Ishikawa (cell line): ENCODE results near the gene PRDM11.

Source experiments
- CEBPB ChIP-seq: IDR thresholded peaks from 2 replicates; pipeline ENCODE4 v1.6.1; 2012
- CREB1 ChIP-seq: IDR thresholded peaks from 2 replicates; pipeline ENCODE4 v1.6.1; 2012; ENCODE audit warnings: low read depth
- EGR1 ChIP-seq: IDR thresholded peaks from 2 replicates; pipeline ENCODE4 v1.6.1; 2012
- EP300 ChIP-seq: IDR thresholded peaks from 2 replicates; pipeline ENCODE4 v1.6.1; 2012; ENCODE audit warnings: borderline replicate concordance
- FOXM1 ChIP-seq: IDR thresholded peaks from 2 replicates; pipeline ENCODE4 v1.6.1; 2012; ENCODE audit warnings: low read depth, borderline replicate concordance
- NFIC ChIP-seq: IDR thresholded peaks from 2 replicates; pipeline ENCODE4 v1.6.1; 2012
- RAD21 ChIP-seq: IDR thresholded peaks from 2 replicates; pipeline ENCODE4 v1.6.1; 2012; ENCODE audit warnings: low read depth
- TAF1 ChIP-seq: IDR thresholded peaks from 2 replicates; pipeline ENCODE4 v1.6.1; 2012; ENCODE audit warnings: low read depth, mild to moderate bottlenecking
- TCF12 ChIP-seq: IDR thresholded peaks from 2 replicates; pipeline ENCODE4 v1.6.1; 2012; ENCODE audit warnings: low read depth
- TEAD4 ChIP-seq: IDR thresholded peaks from 2 replicates; pipeline ENCODE4 v1.6.1; 2012
- YY1 ChIP-seq: IDR thresholded peaks from 2 replicates; pipeline ENCODE4 v1.6.1; 2012; ENCODE audit warnings: low read depth
- ZBTB7A ChIP-seq: IDR thresholded peaks from 2 replicates; pipeline ENCODE4 v1.6.1; 2012; ENCODE audit warnings: low read depth
- TF ChIP-seq, protein P1 (sequence below): IDR thresholded peaks from 2 replicates; pipeline ENCODE4 v1.6.1; 2012; ENCODE audit warnings: low read depth, mild to moderate bottlenecking
- TF ChIP-seq, protein P2 (sequence below): IDR thresholded peaks from 2 replicates; pipeline ENCODE4 v1.6.1; 2012
- TF ChIP-seq, protein P3 (sequence below): IDR thresholded peaks from 2 replicates; pipeline ENCODE4 v1.6.1; 2012

Gene PRDM11

DNA sequence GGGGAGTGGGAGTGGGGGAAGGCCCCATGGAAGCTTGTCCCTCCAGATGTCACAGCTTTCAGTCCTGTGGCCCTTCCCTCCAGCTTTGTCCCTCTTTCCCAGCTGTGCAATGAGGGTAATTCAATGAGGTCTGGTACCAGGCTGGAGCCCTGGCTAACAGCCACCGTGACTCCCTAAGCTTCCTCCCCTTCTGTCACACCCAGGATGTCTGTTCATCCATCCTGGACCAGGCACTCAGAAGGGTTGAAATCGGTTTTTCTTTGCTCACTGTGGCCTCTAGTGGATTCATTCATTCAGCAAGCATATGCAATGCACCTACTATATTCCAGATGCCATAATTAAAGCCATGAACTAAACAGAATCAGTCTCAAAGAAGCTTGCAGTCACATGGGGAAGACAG is 101.0 kb downstream of the PRDM11 start:
- TF ChIP-seq TAF1 (no peak), YY1 (no peak), TCF12 (no peak), EP300 (no peak)
- TF ChIP-seq, protein P1, sequence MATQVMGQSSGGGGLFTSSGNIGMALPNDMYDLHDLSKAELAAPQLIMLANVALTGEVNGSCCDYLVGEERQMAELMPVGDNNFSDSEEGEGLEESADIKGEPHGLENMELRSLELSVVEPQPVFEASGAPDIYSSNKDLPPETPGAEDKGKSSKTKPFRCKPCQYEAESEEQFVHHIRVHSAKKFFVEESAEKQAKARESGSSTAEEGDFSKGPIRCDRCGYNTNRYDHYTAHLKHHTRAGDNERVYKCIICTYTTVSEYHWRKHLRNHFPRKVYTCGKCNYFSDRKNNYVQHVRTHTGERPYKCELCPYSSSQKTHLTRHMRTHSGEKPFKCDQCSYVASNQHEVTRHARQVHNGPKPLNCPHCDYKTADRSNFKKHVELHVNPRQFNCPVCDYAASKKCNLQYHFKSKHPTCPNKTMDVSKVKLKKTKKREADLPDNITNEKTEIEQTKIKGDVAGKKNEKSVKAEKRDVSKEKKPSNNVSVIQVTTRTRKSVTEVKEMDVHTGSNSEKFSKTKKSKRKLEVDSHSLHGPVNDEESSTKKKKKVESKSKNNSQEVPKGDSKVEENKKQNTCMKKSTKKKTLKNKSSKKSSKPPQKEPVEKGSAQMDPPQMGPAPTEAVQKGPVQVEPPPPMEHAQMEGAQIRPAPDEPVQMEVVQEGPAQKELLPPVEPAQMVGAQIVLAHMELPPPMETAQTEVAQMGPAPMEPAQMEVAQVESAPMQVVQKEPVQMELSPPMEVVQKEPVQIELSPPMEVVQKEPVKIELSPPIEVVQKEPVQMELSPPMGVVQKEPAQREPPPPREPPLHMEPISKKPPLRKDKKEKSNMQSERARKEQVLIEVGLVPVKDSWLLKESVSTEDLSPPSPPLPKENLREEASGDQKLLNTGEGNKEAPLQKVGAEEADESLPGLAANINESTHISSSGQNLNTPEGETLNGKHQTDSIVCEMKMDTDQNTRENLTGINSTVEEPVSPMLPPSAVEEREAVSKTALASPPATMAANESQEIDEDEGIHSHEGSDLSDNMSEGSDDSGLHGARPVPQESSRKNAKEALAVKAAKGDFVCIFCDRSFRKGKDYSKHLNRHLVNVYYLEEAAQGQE: no peak

DNA sequence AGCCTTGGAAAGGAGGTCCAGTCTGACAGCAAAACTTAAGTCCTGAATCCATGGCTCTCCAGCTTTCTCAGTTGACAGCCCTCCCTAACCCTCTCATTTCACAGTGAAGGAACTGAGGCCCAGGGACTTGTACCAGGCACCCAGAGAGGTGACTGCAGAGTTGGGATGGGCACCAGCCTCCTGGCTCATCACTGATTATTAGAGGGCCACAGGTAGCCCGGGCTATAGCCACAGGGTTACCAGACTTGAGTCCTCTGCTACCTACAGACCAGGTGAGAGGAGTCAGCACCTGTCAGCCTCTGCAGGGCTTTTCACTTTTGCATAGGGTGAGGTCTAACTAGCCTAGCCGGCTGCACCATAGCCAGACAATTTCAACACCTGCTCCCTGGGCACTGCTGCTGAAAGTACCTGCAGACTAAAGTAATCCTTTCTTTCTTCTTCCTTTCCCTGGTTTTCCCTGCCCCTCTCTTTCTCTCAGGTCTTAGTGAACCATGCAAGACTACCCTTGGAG is 102.1 kb downstream of the PRDM11 start:
- TF ChIP-seq FOXM1 (no peak), EP300 (no peak), ZBTB7A (no peak), RAD21 (no peak)
- TF ChIP-seq, protein P2, sequence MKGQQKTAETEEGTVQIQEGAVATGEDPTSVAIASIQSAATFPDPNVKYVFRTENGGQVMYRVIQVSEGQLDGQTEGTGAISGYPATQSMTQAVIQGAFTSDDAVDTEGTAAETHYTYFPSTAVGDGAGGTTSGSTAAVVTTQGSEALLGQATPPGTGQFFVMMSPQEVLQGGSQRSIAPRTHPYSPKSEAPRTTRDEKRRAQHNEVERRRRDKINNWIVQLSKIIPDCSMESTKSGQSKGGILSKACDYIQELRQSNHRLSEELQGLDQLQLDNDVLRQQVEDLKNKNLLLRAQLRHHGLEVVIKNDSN: no peak
- TF ChIP-seq, protein P3, sequence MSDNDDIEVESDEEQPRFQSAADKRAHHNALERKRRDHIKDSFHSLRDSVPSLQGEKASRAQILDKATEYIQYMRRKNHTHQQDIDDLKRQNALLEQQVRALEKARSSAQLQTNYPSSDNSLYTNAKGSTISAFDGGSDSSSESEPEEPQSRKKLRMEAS: no peak

DNA sequence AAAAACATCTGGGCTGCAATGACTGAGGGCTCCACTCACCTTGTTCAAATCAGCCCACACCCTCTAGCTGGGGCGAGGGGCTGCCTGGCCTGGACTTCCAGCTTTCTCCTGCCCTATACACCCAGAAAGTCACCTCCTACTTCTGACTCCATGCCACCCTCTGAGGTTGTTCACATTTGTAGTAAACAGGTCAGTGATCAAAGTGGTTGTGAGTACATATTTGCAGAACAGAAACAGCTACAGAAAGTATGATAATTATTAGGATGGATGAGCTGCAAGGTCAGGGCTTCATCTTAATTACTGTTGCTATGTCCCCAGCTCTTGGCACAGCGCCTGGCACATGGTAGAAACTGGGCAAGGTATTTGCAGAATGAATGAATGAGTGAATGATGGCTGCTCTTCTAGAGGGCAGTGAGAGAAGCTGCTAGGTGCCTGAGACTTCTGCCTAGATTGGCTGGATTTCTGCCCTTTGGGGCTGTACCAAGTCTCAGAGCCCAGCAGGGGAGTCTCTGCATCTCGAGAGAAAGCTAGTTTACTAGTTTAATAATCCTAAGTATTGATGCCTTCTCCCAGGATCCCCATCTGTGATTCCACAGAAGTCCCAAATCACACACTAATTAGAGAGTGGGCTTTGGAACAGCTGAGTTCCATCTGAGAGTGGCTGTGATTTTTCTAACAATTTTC is 103.7 kb downstream of the PRDM11 start:
- TF ChIP-seq CEBPB (no peak), TAF1 (no peak), YY1 (no peak), TCF12 (no peak), CREB1 (no peak), ZBTB7A (no peak), FOXM1 (no peak), EP300 (no peak), TEAD4 (no peak), NFIC (no peak), RAD21 (no peak), EGR1 (no peak)
- TF ChIP-seq, protein P2: no peak
- TF ChIP-seq, protein P3: no peak
- TF ChIP-seq, protein P1: no peak

DNA sequence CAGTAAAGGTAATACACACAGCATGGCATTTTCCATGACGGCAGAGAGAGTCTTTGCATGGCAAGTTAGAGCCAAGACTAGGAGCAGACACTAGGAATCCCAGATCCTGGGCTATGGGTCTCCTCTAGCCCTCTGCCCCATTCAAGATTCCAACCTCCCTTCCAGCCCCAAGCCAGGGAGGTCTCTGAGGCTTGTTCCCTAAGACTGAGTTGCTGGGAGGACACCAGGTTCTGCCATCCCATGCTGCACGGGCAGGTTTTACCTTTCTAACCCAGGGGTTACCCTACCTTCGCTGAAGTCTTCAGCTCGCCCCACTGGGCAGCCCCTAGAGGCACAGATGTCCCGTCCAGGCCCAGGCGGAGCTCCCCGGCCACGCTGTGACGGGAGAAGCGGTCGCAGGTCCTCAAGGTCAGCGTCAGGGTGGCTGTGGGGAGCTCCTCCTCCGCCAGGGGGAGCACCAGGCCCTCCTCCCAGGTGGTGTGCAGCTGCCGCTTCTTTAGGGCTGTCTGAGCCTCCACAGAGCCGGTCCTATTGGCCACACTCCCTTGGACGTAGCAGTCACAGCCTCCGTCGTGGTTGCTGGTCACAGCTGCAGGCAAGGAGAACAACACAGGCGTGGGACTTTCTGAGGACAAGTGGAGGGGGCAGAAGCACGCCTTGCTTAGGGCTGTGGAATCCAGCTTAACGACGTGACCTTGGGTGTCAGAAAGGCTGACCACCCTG is 105.9 kb downstream of the PRDM11 start:
- TF ChIP-seq RAD21 (peak; percentile 78), FOXM1 (no peak)

DNA sequence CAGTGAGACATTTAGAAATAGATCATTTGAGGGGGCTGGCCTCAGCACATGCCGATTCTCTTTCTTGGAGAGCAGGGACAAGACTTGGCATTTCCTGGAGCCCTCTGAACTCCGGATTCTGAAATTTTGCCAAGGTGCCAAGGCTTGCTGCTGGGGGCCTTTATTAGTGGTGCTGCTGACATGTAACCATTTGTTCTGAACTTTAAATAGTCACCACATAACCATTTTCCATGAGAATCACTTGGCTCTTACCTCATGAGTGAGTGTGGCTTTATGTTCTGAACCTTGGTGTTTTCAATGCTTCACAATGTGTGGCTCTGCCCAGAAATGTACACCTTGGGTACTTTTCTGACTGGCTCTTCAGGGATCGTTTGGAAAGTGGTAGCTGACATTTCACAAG is 106.4 kb downstream of the PRDM11 start:
- TF ChIP-seq CEBPB (no peak), NFIC (no peak), ZBTB7A (no peak), EP300 (no peak), YY1 (no peak), FOXM1 (no peak), TEAD4 (no peak), RAD21 (no peak)
- TF ChIP-seq, protein P1: no peak
- TF ChIP-seq, protein P3: no peak
